ENCODE results near the gene TAOK1.

Gene TAOK1

DNA sequence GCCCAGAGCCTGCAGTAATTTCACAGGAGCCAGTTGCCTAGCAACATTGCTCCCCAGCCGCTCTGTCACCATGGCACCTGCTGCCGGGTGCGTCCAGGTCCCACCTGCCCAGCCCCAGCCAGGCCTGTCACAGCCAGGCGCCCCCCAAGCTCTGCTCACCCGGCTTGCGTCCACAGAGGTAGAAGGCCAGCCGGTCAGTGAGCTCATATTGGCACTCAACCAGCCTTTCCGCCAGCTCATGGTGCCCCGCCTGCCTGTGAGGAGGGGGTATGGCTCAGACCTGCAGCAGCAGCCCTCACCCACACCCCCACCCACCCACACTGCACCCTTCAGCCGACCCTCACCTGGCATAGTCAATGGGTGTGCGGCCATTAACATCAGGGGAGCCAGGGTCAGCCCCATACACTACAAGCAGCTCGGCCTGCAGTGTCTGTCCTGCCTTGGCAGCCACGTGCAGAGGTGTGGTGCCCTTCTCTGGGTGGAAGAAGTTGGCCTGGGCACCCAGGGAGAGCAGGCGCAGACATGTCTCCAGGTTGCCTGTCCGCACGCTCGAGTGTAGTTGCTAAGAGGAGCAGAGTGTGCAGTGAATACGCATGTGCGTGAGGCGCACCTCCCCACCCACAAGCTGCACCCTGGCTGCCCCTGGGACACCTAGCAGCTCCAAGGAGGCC, 191.6 kb downstream of the TAOK1 start:
- no peak for TF ChIP-seq JUND (IDR thresholded peaks at IDR 0.05; ENCODE audit: low read depth)
- in situ Hi-C loops (cut with HindIII; ENCODE audit: low pct_unique_long_range_greater_than_20kb, low sequenced_read_pairs), result no loop called here
- DNase-seq (ENCODE audit: low read depth in 1 of 2, low spot score in 1 of 2), result no peak

GRCh38 chr17:29582254-29582765, 192.1 kb downstream of the TAOK1 start:
- in situ Hi-C loops (cut with HindIII; ENCODE audit: low pct_unique_long_range_greater_than_20kb, low sequenced_read_pairs), result no loop called here
- no peak for DNase-seq (ENCODE audit: low read depth in 1 of 2, low spot score in 1 of 2)

GRCh38 chr17:29582772-29583171, 192.6 kb downstream of the TAOK1 start:
- TF ChIP-seq JUND (IDR thresholded peaks at IDR 0.05; ENCODE audit: low read depth), result no peak
- in situ Hi-C loops (cut with HindIII; ENCODE audit: low pct_unique_long_range_greater_than_20kb, low sequenced_read_pairs), result no loop called here

More at GRCh38 chr17:29582254-29582765, 192.1 kb downstream of the TAOK1 start:
- no peak for TF ChIP-seq JUND (IDR thresholded peaks at IDR 0.05; ENCODE audit: low read depth)

DNA sequence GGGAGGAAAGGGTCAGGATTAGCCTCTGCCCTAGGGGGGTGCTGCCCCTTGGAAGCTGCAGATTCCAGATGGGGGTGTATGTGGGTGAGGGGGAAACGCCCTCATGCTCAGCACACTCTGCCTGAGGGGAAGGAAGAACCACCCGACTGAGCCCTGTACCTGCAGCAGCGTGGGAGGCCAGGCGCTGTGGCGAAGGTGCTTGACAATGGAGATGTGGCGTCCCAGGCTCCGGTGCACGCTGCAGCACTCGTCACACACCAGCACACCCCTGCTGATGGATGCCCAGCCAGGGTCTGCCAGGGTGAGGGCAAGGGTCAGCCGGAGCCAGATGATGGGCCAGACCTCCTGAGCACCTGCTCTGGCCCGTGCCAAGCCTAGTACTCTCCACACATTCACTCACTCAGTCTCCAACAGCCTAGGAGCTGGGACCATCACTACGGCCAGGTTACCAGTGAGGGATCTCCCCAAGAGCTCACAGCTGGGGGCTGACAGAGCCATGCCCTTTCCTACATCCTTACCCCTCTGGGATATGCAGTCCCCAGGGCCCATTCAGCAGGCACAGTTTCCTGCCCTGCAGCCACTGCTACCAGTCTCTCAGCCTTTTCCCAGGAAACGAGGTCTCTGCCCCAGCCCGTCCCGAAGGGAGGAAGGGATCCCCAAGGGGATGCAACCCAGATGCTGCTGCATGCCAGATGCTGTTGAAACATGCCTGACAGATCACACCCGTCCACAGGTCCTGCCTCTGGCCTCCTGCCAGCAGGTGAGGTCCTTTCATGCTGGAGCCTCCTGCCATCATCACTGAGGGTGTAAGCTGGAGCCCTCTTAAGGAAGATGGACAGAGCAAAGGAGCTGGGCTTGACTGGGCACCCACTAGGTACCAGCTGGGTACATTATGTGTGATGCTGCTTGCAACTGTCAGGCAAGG, 193.4 kb downstream of the TAOK1 start:
- no peak for TF ChIP-seq JUND (IDR thresholded peaks at IDR 0.05; ENCODE audit: low read depth)
- in situ Hi-C loops (cut with HindIII; ENCODE audit: low pct_unique_long_range_greater_than_20kb, low sequenced_read_pairs), result no loop called here
- no peak for DNase-seq (ENCODE audit: low read depth in 1 of 2, low spot score in 1 of 2)

More at GRCh38 chr17:29582772-29583171, 192.6 kb downstream of the TAOK1 start:
- DNase-seq (ENCODE audit: low read depth in 1 of 2, low spot score in 1 of 2), result no peak

DNA sequence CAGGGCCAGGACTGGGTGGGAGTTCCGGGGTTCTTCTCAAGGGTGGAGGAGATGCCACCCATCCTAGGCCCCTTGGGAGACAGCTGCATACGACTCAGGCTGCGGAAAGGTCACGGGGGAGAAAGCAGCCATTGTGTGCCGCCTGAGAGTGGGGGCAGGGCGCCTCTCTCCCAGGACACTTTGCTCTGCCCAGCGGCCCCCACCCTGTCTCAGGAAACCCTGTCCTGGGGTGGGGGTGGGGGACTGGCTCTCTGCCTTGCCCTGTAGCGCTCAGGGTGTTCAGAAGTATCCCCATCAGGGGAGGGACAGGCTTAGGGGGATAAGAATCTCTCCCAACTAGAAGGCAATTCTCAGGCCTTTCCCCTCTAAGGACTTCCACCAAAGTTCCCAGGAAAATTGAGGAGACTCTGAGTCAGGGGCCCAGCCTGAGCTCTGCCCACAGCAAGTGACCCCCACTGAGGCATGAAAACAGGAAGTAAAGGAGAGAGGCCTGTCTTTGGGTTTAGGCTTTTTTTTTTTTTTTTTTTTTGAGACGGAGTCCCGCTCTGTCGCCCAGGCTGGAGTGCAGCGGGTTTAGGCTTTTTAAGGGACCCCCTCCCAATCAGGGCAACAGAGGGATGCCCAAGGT, 194.4 kb downstream of the TAOK1 start:
- TF ChIP-seq JUND (IDR thresholded peaks at IDR 0.05; ENCODE audit: low read depth), result no peak
- DNase-seq (ENCODE audit: low read depth in 1 of 2, low spot score in 1 of 2), result no peak
- in situ Hi-C loops (cut with HindIII; ENCODE audit: low pct_unique_long_range_greater_than_20kb, low sequenced_read_pairs), result no loop called here

DNA sequence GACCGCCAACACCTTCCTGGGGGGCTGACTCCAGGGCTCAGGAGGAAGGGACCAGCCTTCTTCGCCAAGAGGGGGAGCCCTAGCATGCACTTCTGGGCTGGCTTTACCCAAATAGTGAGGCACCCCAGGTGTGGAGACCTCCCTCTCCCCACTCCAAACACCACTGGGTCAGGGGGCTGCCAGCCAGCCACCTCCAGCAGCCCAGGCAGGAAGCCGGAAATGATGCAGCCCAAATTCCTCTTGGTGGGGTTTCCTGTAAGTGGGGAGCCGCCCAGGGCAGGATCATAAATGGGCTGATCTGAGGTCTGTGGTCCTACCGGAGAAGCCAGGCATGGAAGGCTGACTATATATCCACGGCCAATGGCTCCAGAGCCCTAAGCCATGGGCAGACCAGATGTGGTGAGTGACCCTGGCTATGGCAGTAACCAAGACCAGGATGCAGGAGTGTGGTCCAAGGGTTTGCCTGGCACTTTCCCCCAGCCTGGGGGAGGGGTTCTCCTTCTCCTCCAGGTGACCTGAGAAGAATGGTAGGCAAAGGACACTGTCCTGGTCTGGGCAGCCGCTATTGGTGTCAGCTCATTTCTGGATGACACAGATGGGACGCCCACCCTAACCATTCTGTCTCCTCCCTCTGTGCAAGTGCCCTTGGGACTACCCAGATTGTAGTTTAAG, 195.1 kb downstream of the TAOK1 start:
- in situ Hi-C loops (cut with HindIII; ENCODE audit: low pct_unique_long_range_greater_than_20kb, low sequenced_read_pairs), result no loop called here
- no peak for DNase-seq (ENCODE audit: low read depth in 1 of 2, low spot score in 1 of 2)
- no peak for TF ChIP-seq JUND (IDR thresholded peaks at IDR 0.05; ENCODE audit: low read depth)

DNA sequence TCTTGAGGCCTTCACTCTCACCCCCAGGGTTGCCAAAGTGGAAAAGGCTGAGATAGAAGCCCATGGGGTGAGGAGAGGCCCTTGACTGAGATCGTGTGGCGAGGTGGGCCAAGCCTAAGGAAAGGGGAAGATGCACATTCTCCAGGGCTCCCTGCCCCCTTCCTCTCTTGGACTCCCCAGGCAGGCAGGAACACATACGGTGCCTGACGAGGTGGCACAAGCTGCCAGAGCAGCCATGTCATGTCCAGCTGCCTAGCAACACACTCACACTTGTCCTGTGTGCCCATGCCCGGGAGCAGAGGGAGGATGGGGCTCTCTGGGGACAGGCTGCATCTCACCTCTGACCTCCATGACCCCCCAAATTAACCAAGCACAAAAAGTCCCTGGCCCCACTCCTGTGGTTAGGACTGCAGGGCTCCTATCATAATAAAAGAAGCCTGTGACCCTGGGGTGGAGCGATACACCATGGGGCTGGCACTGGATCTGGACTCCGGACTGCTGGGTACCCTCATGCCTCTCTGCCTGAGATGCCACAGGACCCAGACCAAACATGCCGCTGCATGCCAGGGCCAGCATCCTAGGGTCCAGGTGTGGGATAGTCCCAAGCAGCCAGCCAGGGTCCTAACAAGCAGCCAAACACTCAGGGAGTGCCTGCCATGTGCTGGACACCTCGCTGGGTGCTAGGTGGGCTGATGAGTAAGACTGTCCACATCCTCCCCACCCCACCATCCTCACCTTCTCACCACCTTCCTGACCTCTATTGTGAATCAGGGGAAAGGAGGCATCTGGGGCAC, 196.7 kb downstream of the TAOK1 start:
- DNase-seq (ENCODE audit: low read depth in 1 of 2, low spot score in 1 of 2), result no peak
- in situ Hi-C loops (cut with HindIII; ENCODE audit: low pct_unique_long_range_greater_than_20kb, low sequenced_read_pairs), result no loop called here
- TF ChIP-seq JUND (IDR thresholded peaks at IDR 0.05; ENCODE audit: low read depth), result no peak

DNA sequence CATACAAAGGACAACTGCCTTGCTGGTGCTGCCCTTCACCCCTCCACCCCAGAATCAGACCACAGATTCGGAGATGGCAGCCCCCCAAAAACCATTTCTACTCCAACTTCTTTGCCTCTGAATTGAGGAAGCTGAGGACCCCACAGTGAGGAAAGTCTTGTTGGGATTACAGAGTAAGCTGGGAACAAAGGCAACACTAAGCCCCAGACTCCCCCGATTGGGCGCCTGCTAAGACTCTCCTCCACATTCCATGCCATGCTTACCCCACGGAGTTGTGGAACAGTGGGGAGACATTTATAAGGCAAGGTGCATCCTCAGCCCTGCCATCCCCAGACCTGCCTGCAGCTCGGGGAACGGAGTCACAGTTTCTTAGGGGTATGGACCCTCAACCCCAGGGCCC, 197.4 kb downstream of the TAOK1 start:
- no peak for DNase-seq (ENCODE audit: low read depth in 1 of 2, low spot score in 1 of 2)
- no peak for TF ChIP-seq JUND (IDR thresholded peaks at IDR 0.05; ENCODE audit: low read depth)
- in situ Hi-C loops (cut with HindIII; ENCODE audit: low pct_unique_long_range_greater_than_20kb, low sequenced_read_pairs), result no loop called here

GRCh38 chr17:29588017-29588561, 197.9 kb downstream of the TAOK1 start:
- TF ChIP-seq JUND (IDR thresholded peaks at IDR 0.05; ENCODE audit: low read depth), result no peak
- DNase-seq (ENCODE audit: low read depth in 1 of 2, low spot score in 1 of 2), result no peak
- in situ Hi-C loops (cut with HindIII; ENCODE audit: low pct_unique_long_range_greater_than_20kb, low sequenced_read_pairs), result no loop called here

- peak; percentile 47 to 66 for DNase-seq (ENCODE audit: low read depth in 1 of 2, low spot score in 1 of 2)
- in situ Hi-C loops (cut with HindIII; ENCODE audit: low pct_unique_long_range_greater_than_20kb, low sequenced_read_pairs), result no loop called here
- no peak for TF ChIP-seq JUND (IDR thresholded peaks at IDR 0.05; ENCODE audit: low read depth)
Observed at GRCh38 chr17:29588562-29589411, 198.6 kb downstream of the TAOK1 start.
